K562 (cell line): Measurements from ENCODE around the gene IL26. TPM values are rescaled to one million over a fixed set of nuclear protein-coding genes. Genes with fewer than 3 reads are reported as not detected.

ENCODE experiments used
- ATAC-seq: fragments of 200-7000 bp; cut with Tn5 transposase; 3 replicates; pipeline ENCODE4 v1.9.1; 2020; ENCODE audit warnings: moderate library complexity
- BruUV-seq: library from RNA; stranded (reverse); fragments of 400-500 nt; replicated peaks from 2 replicates; lab custom pipeline; 2021; lab: Mats Ljungman, UMichigan
- CTCF ChIA-PET: fragments of 300-600 bp; formaldehyde crosslinking; extraction: SDS; loops from one replicate; lab custom pipeline; 2021; ENCODE audit warnings: low intra/inter-chr PET ratio; lab: Yijun Ruan, JAX
- POLR2A ChIA-PET: fragments of 300-600, 350-650 bp; sonication (Branson Sonifier 250); formaldehyde crosslinking; extraction: SDS; loops from one replicate; lab custom pipeline; 2021; ENCODE audit warnings: antibody characterized with exemption, inconsistent platforms; lab: Yijun Ruan, JAX
- DNase-seq, 4 experiments: peaks; one replicate each; pipeline versions ENCODE4 v3.0.0 to v3.0.0-alpha.2; 2011 to 2018; ENCODE audit warnings: low spot score in 3 of 4, mixed read lengths in 3 of 4; ENCODE audit errors: extremely low read depth in 1 of 4
- FAIRE-seq: peaks from 2 replicates; lab custom pipeline; 2011; peaks lifted over from hg19 to GRCh38; lab: Jason Lieb, UNC
- H2AFZ ChIP-seq: 2 replicates; pipeline ENCODE4 v1.6.0; 2011; ENCODE audit warnings: low read depth, low read length, control low read depth, inconsistent platforms
- H3K27ac ChIP-seq: fragments of 200-600 bp; 3 replicates; pipeline ENCODE4 v1.8.0; 2011; ENCODE audit warnings: low read depth, mild to moderate bottlenecking, control low read depth, inconsistent platforms, low read length, moderate library complexity, mixed read lengths; ENCODE audit errors: extremely low read depth
- H3K27me3 ChIP-seq, 2 experiments: fragments of 300-600 bp in 1 of 2; 2 replicates in 1 of 2; 3 replicates in 1 of 2; pipeline versions ENCODE4 v1.6.0 to v1.8.0; 2011; ENCODE audit warnings: inconsistent platforms in 2 of 2, low read length in 2 of 2, mild to moderate bottlenecking in 1 of 2, mixed read lengths in 1 of 2, moderate library complexity in 1 of 2; ENCODE audit not compliant: control insufficient read depth in 2 of 2, insufficient read depth in 2 of 2
- H3K36me3 ChIP-seq: fragments of 300-600 bp; 3 replicates; pipeline ENCODE4 v1.8.0; 2011; ENCODE audit warnings: mild to moderate bottlenecking, low read length, inconsistent platforms; ENCODE audit not compliant: control insufficient read depth, insufficient read depth
- H3K4me1 ChIP-seq, 2 experiments: fragments of 200-600 bp in 1 of 2; replicated peaks in 1 of 2; 2 replicates in 1 of 2; 3 replicates in 1 of 2; pipeline versions ENCODE4 v1.5.1 to v1.8.0; 2011; ENCODE audit warnings: inconsistent platforms in 2 of 2, low read length in 2 of 2, mild to moderate bottlenecking in 1 of 2, mixed read lengths in 1 of 2, moderate library complexity in 1 of 2; ENCODE audit not compliant: control insufficient read depth in 2 of 2, insufficient read depth in 2 of 2
- H3K4me2 ChIP-seq: 2 replicates; pipeline ENCODE4 v1.6.1; 2011; ENCODE audit warnings: low read length, control low read depth, inconsistent platforms, mixed read lengths; ENCODE audit not compliant: insufficient read depth
- H3K4me3 ChIP-seq: fragments of 200-600 bp; sonication (generic), shearing (Covaris generic); 2 replicates; pipeline ENCODE4 v1.5.1; 2016; ENCODE audit warnings: control low read depth, inconsistent platforms
- H3K79me2 ChIP-seq: fragments of 200-600 bp; 3 replicates; pipeline ENCODE4 v1.8.0; 2011; ENCODE audit warnings: low read length, inconsistent platforms; ENCODE audit not compliant: control insufficient read depth, insufficient read depth
- H3K9ac ChIP-seq, 2 experiments: 2 replicates each; pipeline versions ENCODE4 v1.6.0 to v1.6.1; 2011; ENCODE audit warnings: low read depth in 2 of 2, low read length in 2 of 2, control low read depth in 1 of 2, inconsistent platforms in 1 of 2, mild to moderate bottlenecking in 1 of 2, mixed read lengths in 1 of 2; ENCODE audit not compliant: insufficient read depth in 1 of 2
- H3K9me1 ChIP-seq: one replicate; pipeline ENCODE4 v1.6.0; 2011; ENCODE audit warnings: inconsistent platforms, mild to moderate bottlenecking, low read length, moderate library complexity; ENCODE audit not compliant: control insufficient read depth, insufficient read depth
- H3K9me3 ChIP-seq: replicated peaks from 2 replicates; pipeline ENCODE4 v1.5.1; 2011; ENCODE audit warnings: low read depth, low read length, inconsistent platforms; ENCODE audit not compliant: control insufficient read depth, insufficient read depth
- H4K20me1 ChIP-seq: replicated peaks from 2 replicates; pipeline ENCODE4 v1.6.1; 2011; ENCODE audit warnings: low read length, inconsistent platforms, mixed read lengths; ENCODE audit not compliant: control insufficient read depth, insufficient read depth
- FOXJ2 ChIP-seq: fragments of 200-800 bp; sonication (Bioruptor generic); IDR thresholded peaks from 2 replicates; pipeline ENCODE4 v1.6.1; 2016; ENCODE audit warnings: missing genetic modification characterization, missing compliant biosample characterization
- JUND ChIP-seq, 2 experiments: IDR thresholded peaks; 2 replicates in 1 of 2; 3 replicates in 1 of 2; pipeline ENCODE4 v1.6.1; 2011; ENCODE audit warnings: borderline replicate concordance in 2 of 2, low read depth in 2 of 2, low read length in 2 of 2, improper control_type of control experiment in 1 of 2, missing biosample characterization in 1 of 2, missing genetic modification characterization in 1 of 2, missing genetic modification reagents in 1 of 2
- NR2C2 ChIP-seq, 2 experiments: fragments of 200-800 bp in 1 of 2; sonication (Bioruptor generic) in 1 of 2; sonication (generic) in 1 of 2; formaldehyde crosslinking in 1 of 2; IDR thresholded peaks; 2 replicates each; pipeline versions ENCODE4 v1.6.1 to v1.8.0; 2016 to 2022; ENCODE audit warnings: mild to moderate bottlenecking in 1 of 2, missing compliant biosample characterization in 1 of 2, missing genetic modification characterization in 1 of 2, missing genetic modification reagents in 1 of 2
- NR4A1 ChIP-seq, 2 experiments: fragments of 250-450 bp in 1 of 2; fragments of 450-650 bp in 1 of 2; sonication (Bioruptor Pico) in 1 of 2; IDR thresholded peaks; 2 replicates each; pipeline versions ENCODE4 v1.4.0 to v1.6.1; 2016 to 2020; ENCODE audit warnings: mild to moderate bottlenecking in 2 of 2, missing compliant biosample characterization in 1 of 2, missing genetic modification characterization in 1 of 2, moderate library complexity in 1 of 2
- ZFX ChIP-seq: sonication (generic); formaldehyde crosslinking; IDR thresholded peaks from 2 replicates; pipeline ENCODE4 v1.8.0; 2022; ENCODE audit warnings: mild to moderate bottlenecking, missing genetic modification reagents, moderate library complexity
- ZNF583 ChIP-seq: fragments of 250-450 bp; sonication (Bioruptor Pico); IDR thresholded peaks from 2 replicates; pipeline ENCODE4 v1.4.0; 2020
- WGBS: fragments of 100-300 bp; shearing (Covaris generic); methylation state at CpG from one replicate; pipeline ENCODE4 v1.1.6; 2016; ENCODE audit warnings: low coverage, mixed read lengths; ENCODE audit not compliant: insufficient coverage; ENCODE audit errors: missing lambda C conversion rate; 5-methylcytosine and 5-hydroxymethylcytosine counted together
- in situ Hi-C: fragments of 300-500 bp; cut with MboI; formaldehyde crosslinking; loops from 4 replicates; pipeline ENCODE4 v1.15.0; 2018; ENCODE audit warnings: inconsistent platforms, mixed read lengths
- intact Hi-C: fragments of 100-400 bp; cut with micrococcal nuclease; formaldehyde crosslinking; loops from 2 replicates; pipeline ENCODE4 v1.14.2; 2022
- polyA plus RNA-seq, 8 experiments: library from polyadenylated mRNA; depleted of rRNA in 4 of 8; stranded (reverse) in 5 of 8; unstranded in 3 of 8; fragments of >200 nt; fragmentation: Nextera tagmentation in 2 of 8; fragmentation: Illumina TruSeq in 1 of 8; extraction: Ambion mirVana in 2 of 8; extraction: Trizol in 1 of 8; gene quantifications; 2 replicates each; pipeline versions ENCODE4 v1.2.1 to v1.2.3, GENCODE V29; 2011 to 2014; ENCODE audit warnings: inconsistent platforms in 1 of 8, missing spikeins in 1 of 8
- total RNA-seq, 7 experiments: library from RNA; depleted of rRNA in 6 of 7; stranded (reverse); fragments of >200 nt in 6 of 7; fragmentation: Illumina TruSeq in 2 of 7; extraction: Trizol in 2 of 7; gene quantifications; 2 replicates each; pipeline versions ENCODE4 v1.2.1 to v1.2.3, GENCODE V29; 2011 to 2021; ENCODE audit warnings: low replicate concordance in 1 of 7
- TF ChIP-seq, protein P1 (sequence below), 3 experiments: fragments of 200-800 bp in 1 of 3; fragments of 250-450 bp in 1 of 3; fragments of 450-650 bp in 1 of 3; sonication (Bioruptor Pico) in 1 of 3; sonication (Bioruptor generic) in 1 of 3; formaldehyde crosslinking in 1 of 3; IDR thresholded peaks; 2 replicates each; pipeline versions ENCODE4 v1.6.1 to v1.8.0; 2016 to 2022; ENCODE audit warnings: mild to moderate bottlenecking in 2 of 3, missing genetic modification characterization in 2 of 3, missing compliant biosample characterization in 1 of 3, moderate library complexity in 1 of 3
- TF ChIP-seq, protein P2 (sequence below): sonication (generic); formaldehyde crosslinking; IDR thresholded peaks from 2 replicates; pipeline ENCODE4 v1.8.1; 2022; ENCODE audit warnings: missing genetic modification reagents

IL26 gene
- total and polyA plus RNA-seq, 9 of the 15 experiments (the other 6 are each of a cell fraction or from before 2014, with no cell fraction given) = not detected

DNA sequence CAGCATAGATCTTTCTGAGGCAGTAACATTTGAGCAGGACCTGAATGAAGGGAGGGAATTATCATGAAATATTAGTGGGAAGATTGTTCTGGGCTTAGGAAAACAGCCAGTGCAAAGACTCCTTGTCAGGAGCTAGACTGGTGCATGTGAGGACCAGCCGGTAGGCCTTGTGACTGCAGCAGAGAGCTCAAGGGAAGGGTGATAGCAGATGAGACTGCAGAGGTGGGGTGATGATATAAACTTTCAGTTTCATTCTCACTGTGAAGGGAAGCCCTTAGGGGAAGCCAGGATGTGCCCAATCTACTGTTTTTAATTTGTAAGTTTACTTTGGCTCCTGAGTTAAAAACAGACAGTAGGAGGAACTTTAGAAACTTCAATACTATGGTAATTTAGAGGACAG, 15.4 kb upstream of the IL26 start:
- Histone ChIP-seq H3K4me3 (no peak overlapping the region), H3K9me3 (no peaks in the 10 kb centered on the region), H3K4me1 (peaks cover 0 to 8% of the 10 kb centered on the region in 2 experiments; a peak in 3 of 5 replicates), H3K9me1 (no peaks in the 10 kb centered on the region), H3K27ac (no peak overlapping the region), H3K4me2 (no peak overlapping the region), H3K79me2 (no peaks in the 10 kb centered on the region), H3K27me3 (peaks cover 0 to 4% of the 10 kb centered on the region in 2 experiments; a peak in 1 of 5 replicates), H4K20me1 (no peaks in the 10 kb centered on the region), H3K9ac (no peak overlapping the region), H3K36me3 (no peaks in the 10 kb centered on the region), H2AFZ (no peak overlapping the region)
- in situ Hi-C loops = no loop called here
- ChIA-PET POLR2A (no interaction called here), CTCF (interaction anchor here (0.5 kb wide), 1 partner anchor 1050 kb away, joined by 3 read pairs; no protein-coding TSS in a partner anchor)
- ATAC-seq (no peak), FAIRE-seq (no peak), DNase-seq (peak in 1 of 4 experiments; percentile 21)
- TF ChIP-seq, protein P1, sequence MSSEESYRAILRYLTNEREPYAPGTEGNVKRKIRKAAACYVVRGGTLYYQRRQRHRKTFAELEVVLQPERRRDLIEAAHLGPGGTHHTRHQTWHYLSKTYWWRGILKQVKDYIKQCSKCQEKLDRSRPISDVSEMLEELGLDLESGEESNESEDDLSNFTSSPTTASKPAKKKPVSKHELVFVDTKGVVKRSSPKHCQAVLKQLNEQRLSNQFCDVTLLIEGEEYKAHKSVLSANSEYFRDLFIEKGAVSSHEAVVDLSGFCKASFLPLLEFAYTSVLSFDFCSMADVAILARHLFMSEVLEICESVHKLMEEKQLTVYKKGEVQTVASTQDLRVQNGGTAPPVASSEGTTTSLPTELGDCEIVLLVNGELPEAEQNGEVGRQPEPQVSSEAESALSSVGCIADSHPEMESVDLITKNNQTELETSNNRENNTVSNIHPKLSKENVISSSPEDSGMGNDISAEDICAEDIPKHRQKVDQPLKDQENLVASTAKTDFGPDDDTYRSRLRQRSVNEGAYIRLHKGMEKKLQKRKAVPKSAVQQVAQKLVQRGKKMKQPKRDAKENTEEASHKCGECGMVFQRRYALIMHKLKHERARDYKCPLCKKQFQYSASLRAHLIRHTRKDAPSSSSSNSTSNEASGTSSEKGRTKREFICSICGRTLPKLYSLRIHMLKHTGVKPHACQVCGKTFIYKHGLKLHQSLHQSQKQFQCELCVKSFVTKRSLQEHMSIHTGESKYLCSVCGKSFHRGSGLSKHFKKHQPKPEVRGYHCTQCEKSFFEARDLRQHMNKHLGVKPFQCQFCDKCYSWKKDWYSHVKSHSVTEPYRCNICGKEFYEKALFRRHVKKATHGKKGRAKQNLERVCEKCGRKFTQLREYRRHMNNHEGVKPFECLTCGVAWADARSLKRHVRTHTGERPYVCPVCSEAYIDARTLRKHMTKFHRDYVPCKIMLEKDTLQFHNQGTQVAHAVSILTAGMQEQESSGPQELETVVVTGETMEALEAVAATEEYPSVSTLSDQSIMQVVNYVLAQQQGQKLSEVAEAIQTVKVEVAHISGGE (CRISPR knock-in tag; IDR thresholded peaks at IDR 0.05) = 0 out of 6 replicates have a peak, but pooled peaks of 1 of the 3 experiments have one; percentile 51
- TF ChIP-seq ZNF583 (CRISPR knock-in tag) = no peak
- TF ChIP-seq NR4A1 (CRISPR knock-in tag; IDR thresholded peaks at IDR 0.05) = no peak
- TF ChIP-seq NR4A1 (tag; IDR thresholded peaks at IDR 0.05) = 0 out of 2 replicates have a peak, but pooled peaks have one; percentile 19
- no peak for TF ChIP-seq NR2C2 (CRISPR knock-in tag; IDR thresholded peaks at IDR 0.05)
- 0 out of 2 replicates have a peak, but pooled peaks have one; percentile 41 for TF ChIP-seq NR2C2 (tag; IDR thresholded peaks at IDR 0.05)
- TF ChIP-seq, protein P2, sequence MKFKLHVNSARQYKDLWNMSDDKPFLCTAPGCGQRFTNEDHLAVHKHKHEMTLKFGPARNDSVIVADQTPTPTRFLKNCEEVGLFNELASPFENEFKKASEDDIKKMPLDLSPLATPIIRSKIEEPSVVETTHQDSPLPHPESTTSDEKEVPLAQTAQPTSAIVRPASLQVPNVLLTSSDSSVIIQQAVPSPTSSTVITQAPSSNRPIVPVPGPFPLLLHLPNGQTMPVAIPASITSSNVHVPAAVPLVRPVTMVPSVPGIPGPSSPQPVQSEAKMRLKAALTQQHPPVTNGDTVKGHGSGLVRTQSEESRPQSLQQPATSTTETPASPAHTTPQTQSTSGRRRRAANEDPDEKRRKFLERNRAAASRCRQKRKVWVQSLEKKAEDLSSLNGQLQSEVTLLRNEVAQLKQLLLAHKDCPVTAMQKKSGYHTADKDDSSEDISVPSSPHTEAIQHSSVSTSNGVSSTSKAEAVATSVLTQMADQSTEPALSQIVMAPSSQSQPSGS (CRISPR knock-in tag) = no peak
- 0 out of 2 replicates have a peak, but pooled peaks have one; percentile 7 for TF ChIP-seq ZFX (CRISPR knock-in tag)
- no peak for TF ChIP-seq JUND (IDR thresholded peaks at IDR 0.05; ENCODE audit: borderline replicate concordance, low read depth, low read length)
- TF ChIP-seq JUND (tag; IDR thresholded peaks at IDR 0.05; ENCODE audit: borderline replicate concordance, low read depth, low read length) = 0 out of 3 replicates have a peak, but pooled peaks have one; percentile 26
- no peak for TF ChIP-seq FOXJ2 (tag)
- intact Hi-C loops = no loop called here
- BruUV-seq = no TSS peak
- WGBS = 33% methylated on average over 1 of the region's 1 CpG
